Stimulated activated CD4-positive, alpha-beta T cell treated with anti-CD3 and anti-CD28 coated beads, Interleukin-12 subunit alpha, Interleukin-12 subunit beta, amount 100 ng/mL, for 24 hours (primary cell): Measurements from ENCODE around the gene WNT9A.

Source experiments
- DNase-seq, 2 experiments: peaks; one replicate each; pipeline ENCODE4 v3.0.0-alpha.2; 2020; ENCODE audit warnings: low read depth in 2 of 2

Gene WNT9A

DNA sequence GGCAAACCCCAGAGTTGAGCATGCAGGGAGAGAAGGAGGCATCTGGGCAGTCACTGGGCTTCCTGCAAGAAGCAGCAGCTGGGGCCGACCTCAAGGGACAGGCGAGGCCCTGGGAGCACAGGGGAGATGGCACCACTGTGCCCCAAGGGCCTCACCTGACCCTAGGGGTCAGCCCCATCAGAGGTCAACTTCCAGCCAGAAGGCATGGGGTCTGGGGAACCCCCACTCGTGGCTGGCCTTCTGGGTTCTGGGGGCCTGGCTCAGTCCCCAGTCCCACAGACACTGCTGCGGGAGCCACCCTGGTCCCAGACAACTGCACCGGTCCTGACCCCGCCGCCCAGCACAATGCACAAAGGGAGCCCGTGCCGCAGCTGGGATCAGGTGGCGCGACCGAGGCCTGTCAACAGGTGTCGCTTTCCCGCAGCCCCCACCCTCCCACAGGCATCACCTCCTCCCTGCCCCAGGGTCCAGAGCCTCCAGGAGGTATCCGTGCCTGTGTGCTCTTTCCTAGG, 6.2 kb downstream of the WNT9A start:
- no peak for DNase-seq

GRCh38 chr1:227940791-227941241, 6.9 kb downstream of the WNT9A start:
- no peak for DNase-seq

DNA sequence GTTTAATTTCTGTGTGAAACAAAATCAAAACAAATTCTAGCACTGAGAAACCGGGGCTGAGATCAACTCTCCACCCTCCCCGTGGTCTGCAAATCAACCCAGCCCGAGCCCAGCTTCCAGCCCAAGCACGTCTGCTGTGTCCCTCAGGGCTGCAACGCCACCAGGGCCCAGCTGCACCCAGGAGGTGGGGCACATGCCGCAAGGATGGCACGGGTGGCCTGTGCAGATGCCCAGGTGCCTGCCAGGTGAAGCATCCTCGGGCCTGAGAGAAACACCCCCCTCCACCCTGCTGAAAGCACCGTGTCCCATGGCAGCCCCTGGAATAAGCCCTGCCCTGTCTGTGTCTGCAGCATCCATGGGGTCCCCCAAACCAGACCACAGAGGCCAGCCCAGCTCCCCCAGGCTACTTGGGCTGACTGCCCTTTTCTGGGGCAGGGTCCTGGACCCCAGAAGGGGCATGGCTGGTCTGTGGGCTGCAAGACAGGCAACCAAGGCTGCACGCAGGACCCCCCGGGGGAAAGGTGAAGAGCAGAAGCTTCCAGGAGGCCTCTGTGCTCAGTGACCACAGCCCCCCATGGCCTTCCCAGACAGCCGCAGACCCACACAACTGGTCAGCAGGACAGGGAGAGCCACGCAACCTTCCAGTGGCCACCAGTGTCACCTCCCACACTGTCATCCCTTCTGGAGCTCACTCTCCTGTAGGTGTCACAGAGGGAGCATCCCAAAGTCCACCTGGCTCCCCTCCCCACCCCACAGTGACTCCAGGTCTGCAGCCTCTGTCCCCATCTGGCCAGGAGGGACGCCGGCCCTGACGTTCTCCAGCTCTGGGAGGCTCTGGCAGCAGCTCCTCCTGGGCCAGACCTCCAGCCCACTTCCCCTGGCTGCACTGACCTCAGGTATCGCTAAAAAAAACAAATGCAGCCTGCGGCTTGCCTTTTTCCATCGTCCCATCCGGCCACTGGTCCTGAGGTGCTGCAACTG, 7.7 kb downstream of the WNT9A start:
- no peak for DNase-seq

DNA sequence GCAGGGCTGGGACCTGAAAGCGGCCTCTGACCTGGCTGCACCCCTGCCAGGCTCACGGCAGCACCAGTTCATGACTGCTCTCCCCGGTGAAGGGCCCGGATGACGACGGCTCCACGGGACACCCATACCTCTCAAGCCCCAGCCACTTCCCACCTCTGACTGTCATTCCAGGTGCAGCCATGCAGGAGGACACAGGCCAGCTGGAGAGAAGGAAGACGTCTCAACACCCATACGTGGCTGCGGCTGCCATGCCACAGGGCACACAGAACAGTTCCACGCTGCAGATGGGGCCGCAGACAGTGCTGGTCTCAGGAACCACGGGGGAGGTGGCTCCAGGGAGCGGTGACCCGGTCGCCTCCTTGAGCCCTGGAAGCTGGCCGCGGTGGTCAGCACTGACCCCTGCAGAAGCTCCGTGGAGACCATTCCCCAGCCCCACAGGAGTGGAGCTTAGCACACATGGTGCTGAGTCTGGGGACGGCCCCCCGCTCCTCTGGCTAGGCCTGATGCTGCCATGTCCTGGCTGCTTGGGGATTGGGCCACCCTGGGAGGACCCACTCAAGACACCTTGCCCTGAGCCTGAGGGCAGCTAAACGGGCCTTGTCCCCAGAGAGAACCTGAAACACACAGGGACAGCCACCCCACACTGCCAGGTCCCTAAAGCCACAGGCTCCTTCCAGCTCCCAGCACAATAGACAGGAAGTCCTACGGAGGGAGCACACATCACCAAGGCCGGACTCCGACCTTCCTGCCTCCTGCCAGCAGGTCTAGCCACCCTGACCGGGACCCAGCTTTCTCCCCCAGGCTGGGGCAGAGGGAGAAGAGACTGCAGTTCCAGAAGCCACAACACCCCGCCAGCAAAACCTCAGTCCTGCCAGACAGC, 8.6 kb downstream of the WNT9A start:
- no peak for DNase-seq

DNA sequence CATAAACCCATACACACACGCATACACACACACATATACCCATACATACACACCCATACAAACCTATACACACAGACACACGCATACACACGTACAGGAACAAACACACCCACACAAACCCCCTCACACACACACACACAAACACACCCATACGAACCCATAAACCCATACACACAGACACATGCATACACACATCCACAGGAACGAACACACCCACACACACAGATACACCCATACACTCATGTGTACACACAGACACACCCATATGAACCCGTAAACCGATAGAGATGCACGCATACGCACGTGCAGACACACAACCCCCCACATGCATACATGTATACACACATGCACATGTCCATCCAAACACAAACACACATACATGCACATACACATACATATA, 9.5 kb downstream of the WNT9A start:
- DNase-seq, result no peak

GRCh38 chr1:227937838-227938145, 9.9 kb downstream of the WNT9A start:
- DNase-seq, result no peak

DNA sequence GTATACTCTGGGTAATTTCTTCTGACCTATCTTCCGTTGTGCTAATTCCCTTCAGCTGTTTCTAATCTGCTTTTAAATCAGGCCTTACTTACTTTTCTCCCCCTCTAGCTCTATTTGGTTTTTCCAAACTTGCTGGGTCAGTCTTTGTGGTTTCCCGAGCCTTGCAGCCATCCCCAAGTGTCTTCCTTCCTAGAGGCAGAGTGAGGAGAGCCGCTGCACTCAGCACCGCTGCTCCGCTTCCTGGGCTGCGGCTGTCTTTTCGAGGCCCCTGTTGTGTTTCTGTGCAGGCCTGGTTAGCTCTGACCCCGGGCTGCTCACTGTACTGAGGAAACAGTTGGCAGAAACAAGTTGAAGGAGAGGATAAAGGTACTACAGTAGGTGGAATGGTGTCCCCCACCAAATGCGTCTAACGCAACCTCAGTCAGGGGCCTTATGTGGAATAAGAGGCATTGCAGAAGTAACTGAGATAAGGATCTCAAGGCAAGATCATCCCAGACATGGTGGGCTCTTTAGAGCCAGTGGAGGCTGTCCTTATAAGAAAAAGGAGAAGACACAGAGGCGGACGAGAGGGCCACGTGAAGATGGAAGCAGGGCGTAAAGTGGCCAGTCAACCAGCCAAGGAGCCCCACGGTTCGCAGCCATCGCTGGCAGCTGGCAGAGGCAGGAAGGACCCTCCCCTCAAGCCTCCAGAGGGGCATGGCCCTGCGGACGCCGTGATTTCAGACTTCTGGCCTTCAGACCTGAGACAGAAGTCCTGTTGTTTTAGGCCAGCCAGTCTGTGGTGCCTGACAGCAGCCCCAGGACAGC, 10.5 kb downstream of the WNT9A start:
- DNase-seq, result no peak

GRCh38 chr1:227935826-227936225, 11.9 kb downstream of the WNT9A start:
- DNase-seq, result no peak

GRCh38 chr1:227934476-227935313, 13.0 kb downstream of the WNT9A start:
- peak; percentile 16 to 37 for DNase-seq

- DNase-seq, result no peak
Observed at GRCh38 chr1:227929751-227930472, 17.8 kb downstream of the WNT9A start.

DNA sequence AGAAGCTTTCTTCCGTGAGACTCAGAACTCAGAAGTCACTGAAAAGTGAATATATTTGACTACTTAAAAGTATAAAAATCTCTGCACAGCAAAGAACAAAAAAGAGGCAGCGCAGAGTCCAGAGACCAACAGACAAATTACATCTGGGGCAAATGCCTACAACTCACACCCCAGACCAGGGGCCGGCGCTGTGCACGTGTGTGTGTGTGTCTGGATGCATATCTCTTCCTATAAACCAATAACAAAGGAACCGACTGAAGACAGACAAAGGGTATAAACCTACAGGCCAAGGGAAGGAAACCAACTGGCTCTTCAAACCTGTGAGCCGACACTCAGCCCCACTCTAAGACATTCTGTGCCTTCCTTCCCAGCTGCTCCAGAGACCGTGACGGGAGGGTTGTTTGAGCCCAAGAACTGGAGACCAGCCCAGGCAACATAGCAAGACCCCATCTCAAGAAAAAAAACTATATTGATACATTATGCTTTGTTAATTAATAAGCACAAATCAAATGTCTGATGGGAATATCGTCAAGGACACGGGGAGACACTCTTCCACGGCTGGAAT, 18.8 kb downstream of the WNT9A start:
- DNase-seq, result no peak

DNA sequence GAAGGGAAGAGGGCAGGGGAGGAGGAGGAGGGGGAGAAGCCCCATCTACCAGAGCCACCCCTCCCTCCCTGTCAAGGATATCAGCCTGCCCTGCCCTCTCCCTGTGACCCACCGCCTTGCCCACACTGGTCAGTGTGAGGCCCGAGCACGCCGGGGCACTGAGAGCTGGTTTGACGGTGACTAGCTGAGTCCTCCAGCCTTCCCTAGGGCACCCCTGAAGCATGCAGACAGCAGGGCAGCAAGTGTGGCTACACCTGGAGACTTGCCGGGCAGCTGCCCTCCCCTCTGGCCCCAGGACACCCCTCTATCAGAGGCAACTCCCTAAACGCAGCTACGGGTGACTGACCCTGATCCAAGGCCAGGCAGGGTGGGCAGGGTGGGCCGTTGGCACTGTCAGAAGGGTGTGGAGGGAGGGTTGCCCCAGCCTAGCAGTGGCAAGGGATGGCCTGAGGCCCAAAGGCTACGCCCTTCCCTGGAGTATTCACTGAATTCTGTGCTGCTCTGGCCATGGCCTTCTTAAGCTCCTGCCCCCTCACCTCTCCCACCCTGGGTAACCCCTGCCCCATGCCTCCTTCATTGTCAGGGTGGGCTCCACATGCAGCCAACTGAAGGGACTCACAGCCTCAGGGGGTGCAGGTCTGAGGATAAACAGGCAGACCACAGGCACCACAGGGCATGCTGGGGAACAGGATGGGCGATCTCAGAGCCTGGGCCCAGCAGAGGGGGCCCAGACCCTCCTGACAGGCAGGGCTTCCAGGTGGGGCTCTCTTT, 19.6 kb downstream of the WNT9A start:
- no peak for DNase-seq

DNA sequence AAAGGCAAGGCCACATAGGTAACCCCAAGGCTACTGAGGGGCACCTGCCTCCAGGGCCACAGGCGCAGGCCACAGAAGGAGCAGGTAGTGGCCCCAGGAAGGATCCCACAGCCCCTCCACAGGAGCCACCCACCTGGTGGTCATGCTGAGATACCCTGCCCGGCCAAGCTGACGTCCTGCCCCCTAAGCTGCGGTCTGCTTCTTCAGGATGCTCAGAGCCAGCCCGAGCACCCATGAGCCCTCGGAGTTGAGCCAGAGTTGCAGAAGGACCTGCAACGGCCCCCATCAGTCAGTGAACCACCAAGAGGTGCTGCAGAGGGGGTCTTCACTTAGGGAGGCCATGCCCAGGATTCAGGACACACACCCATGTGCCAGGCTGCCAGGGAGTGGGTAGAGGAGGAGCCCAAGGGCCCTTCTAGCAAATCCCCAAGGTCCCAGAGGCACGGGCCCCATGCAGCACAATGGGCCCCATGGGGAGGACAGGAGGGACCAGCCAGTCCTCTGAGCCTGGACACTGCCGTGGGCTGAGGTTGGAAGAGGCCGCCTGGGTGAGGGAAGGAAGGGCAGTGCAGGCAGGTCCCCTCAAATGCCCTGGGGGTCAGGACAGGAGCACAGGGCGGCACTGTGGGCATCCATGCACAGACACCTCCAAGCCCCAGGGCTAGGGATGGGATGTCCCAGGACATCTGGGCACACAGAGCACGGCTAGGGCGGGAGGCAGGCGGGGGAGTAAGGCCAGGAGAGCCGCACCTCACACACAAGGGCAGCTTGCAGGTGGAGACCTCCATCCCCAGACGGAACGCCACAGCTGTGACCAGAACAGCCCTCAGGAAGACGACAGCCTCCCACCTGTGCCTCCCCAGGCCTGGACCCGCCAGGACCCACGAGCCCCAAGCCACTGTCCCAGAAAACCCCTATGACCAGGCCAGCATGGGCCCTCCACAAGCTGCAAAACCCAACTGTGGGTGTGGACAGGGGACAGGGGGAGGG, 20.5 kb downstream of the WNT9A start:
- DNase-seq, result no peak

GRCh38 chr1:227926216-227926791, 21.4 kb downstream of the WNT9A start:
- DNase-seq, result no peak

DNA sequence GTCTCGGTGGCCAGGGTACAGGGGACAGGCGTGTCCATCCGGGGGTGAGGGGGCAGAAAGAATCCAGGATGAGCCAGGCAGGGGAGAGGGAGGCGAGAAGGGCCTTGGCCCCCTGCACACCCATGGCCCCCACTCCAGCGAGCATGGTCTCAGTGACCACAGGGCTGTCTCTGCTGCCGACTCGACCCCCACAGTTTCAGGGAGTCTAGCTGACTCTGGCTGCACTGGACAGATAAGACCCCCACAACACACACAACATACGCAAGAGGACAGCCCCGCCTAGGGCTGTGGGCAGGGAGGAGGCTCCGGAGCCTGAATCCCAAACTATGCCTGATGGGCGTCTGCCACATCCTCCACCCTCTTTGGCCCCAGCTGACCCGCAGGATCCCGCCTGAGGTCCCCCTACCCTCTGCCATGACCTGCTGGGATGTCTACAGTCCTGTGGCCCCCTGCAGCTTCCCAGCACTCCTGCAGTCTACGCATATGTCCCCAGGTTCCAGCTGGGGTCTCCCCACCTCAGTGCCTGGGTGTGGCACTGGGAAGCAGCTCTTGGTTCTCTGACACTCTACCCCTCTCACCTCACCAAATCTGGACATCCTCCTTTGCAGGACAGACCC, 22.0 kb downstream of the WNT9A start:
- no peak for DNase-seq

- DNase-seq, result no peak
Observed at GRCh38 chr1:227924833-227925574, 22.7 kb downstream of the WNT9A start.
